K562 (cell line): Measurements from ENCODE around the gene ZC3H12A. TPM values are rescaled to one million over a fixed set of nuclear protein-coding genes. Genes with fewer than 3 reads are reported as not detected.

ENCODE experiments used
- CBX3 ChIP-seq, 2 experiments: IDR thresholded peaks; 1 replicate in 1 of 2; 2 replicates in 1 of 2; pipeline ENCODE4 v1.6.1; 2012; ENCODE audit warnings: inconsistent platforms in 2 of 2, low read length in 2 of 2, borderline replicate concordance in 1 of 2, control low read depth in 1 of 2
- FOXK1 ChIP-seq: sonication (generic); formaldehyde crosslinking; IDR thresholded peaks from 2 replicates; pipeline ENCODE4 v1.8.0; 2022; ENCODE audit warnings: missing genetic modification reagents, mild to moderate bottlenecking, borderline replicate concordance
- MCM5 ChIP-seq: fragments of 450-650 bp; IDR thresholded peaks from 2 replicates; pipeline ENCODE4 v1.6.1; 2016; ENCODE audit warnings: low read depth
- MCM7 ChIP-seq, 2 experiments: fragments of 450-650 bp; IDR thresholded peaks; 2 replicates each; pipeline ENCODE4 v1.6.1; 2016 to 2018
- SMARCE1 ChIP-seq: fragments of 450-650 bp; IDR thresholded peaks from 2 replicates; pipeline ENCODE4 v1.7.1; 2016; ENCODE audit warnings: mild to moderate bottlenecking
- SP1 ChIP-seq: sonication (generic); formaldehyde crosslinking; IDR thresholded peaks from 2 replicates; pipeline ENCODE4 v1.8.1; 2022; ENCODE audit warnings: mild to moderate bottlenecking, missing genetic modification reagents
- WHSC1 ChIP-seq: IDR thresholded peaks from one replicate; pipeline ENCODE4 v1.6.1; 2012; ENCODE audit warnings: low read length, control low read depth, inconsistent platforms
- ZNF175 ChIP-seq: fragments of 200-800 bp; sonication (Bioruptor generic); IDR thresholded peaks from 2 replicates; pipeline ENCODE4 v1.6.1; 2016; ENCODE audit warnings: low read depth, mild to moderate bottlenecking, missing genetic modification characterization, missing compliant biosample characterization
- ZNF23 ChIP-seq: fragments of 250-450 bp; sonication (Bioruptor Pico); IDR thresholded peaks from 2 replicates; pipeline ENCODE4 v1.4.0; 2020; ENCODE audit warnings: mild to moderate bottlenecking
- ZNF311 ChIP-seq: fragments of 250-450 bp; sonication (Bioruptor Pico); IDR thresholded peaks from 2 replicates; pipeline ENCODE4 v1.4.0; 2020; ENCODE audit warnings: mild to moderate bottlenecking, moderate library complexity
- ZNF79 ChIP-seq: fragments of 250-450 bp; sonication (Bioruptor Pico); IDR thresholded peaks from 2 replicates; pipeline ENCODE4 v1.4.0; 2020; ENCODE audit warnings: low read depth, mild to moderate bottlenecking, moderate library complexity
- polyA plus RNA-seq, 8 experiments: library from polyadenylated mRNA; depleted of rRNA in 4 of 8; stranded (reverse) in 5 of 8; unstranded in 3 of 8; fragments of >200 nt; fragmentation: Nextera tagmentation in 2 of 8; fragmentation: Illumina TruSeq in 1 of 8; extraction: Ambion mirVana in 2 of 8; extraction: Trizol in 1 of 8; gene quantifications; 2 replicates each; pipeline versions ENCODE4 v1.2.1 to v1.2.3, GENCODE V29; 2011 to 2014; ENCODE audit warnings: inconsistent platforms in 1 of 8, missing spikeins in 1 of 8
- total RNA-seq, 7 experiments: library from RNA; depleted of rRNA in 6 of 7; stranded (reverse); fragments of >200 nt in 6 of 7; fragmentation: Illumina TruSeq in 2 of 7; extraction: Trizol in 2 of 7; gene quantifications; 2 replicates each; pipeline versions ENCODE4 v1.2.1 to v1.2.3, GENCODE V29; 2011 to 2021; ENCODE audit warnings: low replicate concordance in 1 of 7
- TF ChIP-seq, protein P1 (sequence below), 2 experiments: fragments of 450-650 bp in 1 of 2; sonication (generic) in 1 of 2; formaldehyde crosslinking in 1 of 2; IDR thresholded peaks; 2 replicates each; pipeline versions ENCODE4 v1.7.1 to v1.9.0; 2016 to 2022; ENCODE audit warnings: inconsistent platforms in 1 of 2, mild to moderate bottlenecking in 1 of 2, missing genetic modification reagents in 1 of 2
- TF ChIP-seq, protein P2 (sequence below): fragments of 250-450 bp; sonication (Bioruptor Pico); IDR thresholded peaks from 2 replicates; pipeline ENCODE4 v1.9.0; 2021; ENCODE audit warnings: mild to moderate bottlenecking
- TF ChIP-seq, protein P3 (sequence below): fragments of 200-800 bp; sonication (Bioruptor generic); IDR thresholded peaks from 2 replicates; pipeline ENCODE4 v1.6.1; 2017; ENCODE audit warnings: missing genetic modification characterization, missing compliant biosample characterization

Gene ZC3H12A
- total and polyA plus RNA-seq, 9 of the 15 experiments (the other 6 are each of a cell fraction or from before 2014, with no cell fraction given), result 0.14 to 9.4 (median 6.7) TPM

DNA sequence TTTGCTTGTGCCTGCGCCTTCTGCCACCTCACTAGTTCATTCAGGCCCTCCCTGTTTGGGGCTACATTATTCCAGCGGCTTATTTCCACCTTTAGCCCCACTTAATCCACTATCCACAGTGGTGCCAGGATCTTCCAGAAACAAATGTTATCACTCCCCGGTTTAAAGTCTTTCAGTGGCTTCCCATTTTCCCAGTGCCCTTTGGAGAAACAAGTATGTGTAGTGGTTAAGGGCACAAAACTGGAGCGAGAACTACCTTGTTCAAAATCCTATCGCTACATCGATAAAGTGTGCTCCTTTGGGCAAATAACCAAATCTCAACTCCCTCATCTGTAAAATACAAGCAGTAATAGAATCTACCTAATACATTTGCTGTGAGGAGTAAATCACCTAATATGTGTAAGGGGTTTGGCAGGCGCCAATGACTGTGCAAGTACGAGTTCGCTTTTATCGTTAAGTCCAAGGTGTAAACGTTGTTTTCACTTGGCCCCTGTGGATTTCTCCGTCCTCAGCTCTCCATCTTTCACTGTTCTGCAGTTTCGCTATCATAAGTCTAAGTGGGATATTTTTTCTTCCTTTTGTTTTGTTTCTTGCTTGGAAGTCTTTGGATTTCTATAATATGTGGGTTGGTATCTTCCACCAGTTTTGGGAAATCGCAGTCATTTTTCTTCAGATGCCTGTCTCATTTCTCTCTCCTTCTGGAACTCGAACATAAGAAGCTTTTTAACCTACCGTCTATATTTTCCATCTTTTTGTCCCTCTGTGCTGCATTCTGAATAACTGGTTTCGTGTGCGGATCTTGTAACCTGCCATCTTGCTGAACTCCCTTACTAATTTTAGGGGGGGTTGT lies 41.0 kb downstream of the ZC3H12A start (continued):
- TF ChIP-seq, protein P1, sequence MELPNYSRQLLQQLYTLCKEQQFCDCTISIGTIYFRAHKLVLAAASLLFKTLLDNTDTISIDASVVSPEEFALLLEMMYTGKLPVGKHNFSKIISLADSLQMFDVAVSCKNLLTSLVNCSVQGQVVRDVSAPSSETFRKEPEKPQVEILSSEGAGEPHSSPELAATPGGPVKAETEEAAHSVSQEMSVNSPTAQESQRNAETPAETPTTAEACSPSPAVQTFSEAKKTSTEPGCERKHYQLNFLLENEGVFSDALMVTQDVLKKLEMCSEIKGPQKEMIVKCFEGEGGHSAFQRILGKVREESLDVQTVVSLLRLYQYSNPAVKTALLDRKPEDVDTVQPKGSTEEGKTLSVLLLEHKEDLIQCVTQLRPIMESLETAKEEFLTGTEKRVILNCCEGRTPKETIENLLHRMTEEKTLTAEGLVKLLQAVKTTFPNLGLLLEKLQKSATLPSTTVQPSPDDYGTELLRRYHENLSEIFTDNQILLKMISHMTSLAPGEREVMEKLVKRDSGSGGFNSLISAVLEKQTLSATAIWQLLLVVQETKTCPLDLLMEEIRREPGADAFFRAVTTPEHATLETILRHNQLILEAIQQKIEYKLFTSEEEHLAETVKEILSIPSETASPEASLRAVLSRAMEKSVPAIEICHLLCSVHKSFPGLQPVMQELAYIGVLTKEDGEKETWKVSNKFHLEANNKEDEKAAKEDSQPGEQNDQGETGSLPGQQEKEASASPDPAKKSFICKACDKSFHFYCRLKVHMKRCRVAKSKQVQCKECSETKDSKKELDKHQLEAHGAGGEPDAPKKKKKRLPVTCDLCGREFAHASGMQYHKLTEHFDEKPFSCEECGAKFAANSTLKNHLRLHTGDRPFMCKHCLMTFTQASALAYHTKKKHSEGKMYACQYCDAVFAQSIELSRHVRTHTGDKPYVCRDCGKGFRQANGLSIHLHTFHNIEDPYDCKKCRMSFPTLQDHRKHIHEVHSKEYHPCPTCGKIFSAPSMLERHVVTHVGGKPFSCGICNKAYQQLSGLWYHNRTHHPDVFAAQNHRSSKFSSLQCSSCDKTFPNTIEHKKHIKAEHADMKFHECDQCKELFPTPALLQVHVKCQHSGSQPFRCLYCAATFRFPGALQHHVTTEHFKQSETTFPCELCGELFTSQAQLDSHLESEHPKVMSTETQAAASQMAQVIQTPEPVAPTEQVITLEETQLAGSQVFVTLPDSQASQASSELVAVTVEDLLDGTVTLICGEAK (IDR thresholded peaks at IDR 0.05), result peak; percentile 64
- TF ChIP-seq, protein P1 (CRISPR knock-in tag; IDR thresholded peaks at IDR 0.05), result no peak
- TF ChIP-seq SMARCE1, result 0 out of 2 replicates have a peak, but pooled peaks have one; percentile 50
- TF ChIP-seq, protein P2, sequence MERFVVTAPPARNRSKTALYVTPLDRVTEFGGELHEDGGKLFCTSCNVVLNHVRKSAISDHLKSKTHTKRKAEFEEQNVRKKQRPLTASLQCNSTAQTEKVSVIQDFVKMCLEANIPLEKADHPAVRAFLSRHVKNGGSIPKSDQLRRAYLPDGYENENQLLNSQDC (CRISPR knock-in tag), result peak; percentile 47; the same call in 1 of the 2 replicates
- no peak for TF ChIP-seq ZNF311 (CRISPR knock-in tag)
- TF ChIP-seq, protein P3, sequence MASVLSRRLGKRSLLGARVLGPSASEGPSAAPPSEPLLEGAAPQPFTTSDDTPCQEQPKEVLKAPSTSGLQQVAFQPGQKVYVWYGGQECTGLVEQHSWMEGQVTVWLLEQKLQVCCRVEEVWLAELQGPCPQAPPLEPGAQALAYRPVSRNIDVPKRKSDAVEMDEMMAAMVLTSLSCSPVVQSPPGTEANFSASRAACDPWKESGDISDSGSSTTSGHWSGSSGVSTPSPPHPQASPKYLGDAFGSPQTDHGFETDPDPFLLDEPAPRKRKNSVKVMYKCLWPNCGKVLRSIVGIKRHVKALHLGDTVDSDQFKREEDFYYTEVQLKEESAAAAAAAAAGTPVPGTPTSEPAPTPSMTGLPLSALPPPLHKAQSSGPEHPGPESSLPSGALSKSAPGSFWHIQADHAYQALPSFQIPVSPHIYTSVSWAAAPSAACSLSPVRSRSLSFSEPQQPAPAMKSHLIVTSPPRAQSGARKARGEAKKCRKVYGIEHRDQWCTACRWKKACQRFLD, result peak; percentile 7; the same call in 1 of the 2 replicates
- no peak for TF ChIP-seq MCM5
- no peak for TF ChIP-seq WHSC1
- TF ChIP-seq FOXK1 (CRISPR knock-in tag), result 0 out of 2 replicates have a peak, but pooled peaks have one; percentile 48
- TF ChIP-seq ZNF175, result 0 out of 2 replicates have a peak, but pooled peaks have one; percentile 1
- TF ChIP-seq ZNF79 (CRISPR knock-in tag), result no peak
- TF ChIP-seq ZNF23 (CRISPR knock-in tag), result 0 out of 2 replicates have a peak, but pooled peaks have one; percentile 32
- TF ChIP-seq SP1 (CRISPR knock-in tag), result 0 out of 2 replicates have a peak, but pooled peaks have one; percentile 30
- TF ChIP-seq CBX3 (IDR thresholded peaks at IDR 0.05; ENCODE audit: borderline replicate concordance in 1 of 2, low read length in 2 of 2), result 0 out of 3 replicates have a peak, but pooled peaks of 1 of the 2 experiments have one; percentile 1
- TF ChIP-seq MCM7 (IDR thresholded peaks at IDR 0.05), result no peak
